ENCODE results near the gene LPXN. TPM values are rescaled to one million over a fixed set of nuclear protein-coding genes. Genes with fewer than 3 reads are reported as not detected.

Gene LPXN
- total RNA-seq, 2 donors from 2014 or later: 2.8 to 5.5 TPM

Other genes with a start within 250 kb of the LPXN start
- gene OR5B17, start 216.8 kb downstream of the LPXN start, total RNA-seq: not detected
- gene OR5B3, start 169.0 kb downstream of the LPXN start, total RNA-seq: not detected
- gene OR5B2, start 147.7 kb downstream of the LPXN start, total RNA-seq: not detected
- not detected for gene OR5B12, start 133.6 kb downstream of the LPXN start, total RNA-seq
- not detected for gene OR5B21, start 67.8 kb downstream of the LPXN start, total RNA-seq
- gene ZFP91, start 3.2 kb upstream of the LPXN start, total RNA-seq: 10 to 100 TPM; 50.5 to 52.4 TPM
- 1 to 10 TPM in 1 of 2 donors, under 1 TPM in 1; 0.30 to 1.6 TPM for gene CNTF, start 46.8 kb upstream of the LPXN start, total RNA-seq
- not detected for gene GLYAT, start 156.1 kb upstream of the LPXN start, total RNA-seq